Esophagus muscularis mucosa (tissue), 3 donors: ENCODE results near the gene PANK3.

Experiments
- POLR2A ChIP-seq: fragments of 450-650 bp; IDR thresholded peaks from one replicate; pipeline ENCODE4 v1.6.1; 2017; ENCODE audit warnings: antibody characterized with exemption, moderate library complexity, mild to moderate bottlenecking, low read depth
- POLR2AphosphoS5 ChIP-seq, 2 donors: sonication (generic); formaldehyde crosslinking; IDR thresholded peaks; one replicate each; pipeline ENCODE4 v1.6.1; 2017; ENCODE audit warnings: antibody characterized with exemption in 2 of 2
- TF ChIP-seq, protein P1 (sequence below), 3 experiments: fragments of 200-600 bp in 2 of 3; fragments of 450-650 bp in 1 of 3; sonication (generic) in 2 of 3; IDR thresholded peaks; one replicate each; pipeline ENCODE4 v1.5.1; 2017 to 2019; ENCODE audit warnings: antibody characterized with exemption in 3 of 3, mild to moderate bottlenecking in 2 of 3, moderate library complexity in 1 of 3

DNA sequence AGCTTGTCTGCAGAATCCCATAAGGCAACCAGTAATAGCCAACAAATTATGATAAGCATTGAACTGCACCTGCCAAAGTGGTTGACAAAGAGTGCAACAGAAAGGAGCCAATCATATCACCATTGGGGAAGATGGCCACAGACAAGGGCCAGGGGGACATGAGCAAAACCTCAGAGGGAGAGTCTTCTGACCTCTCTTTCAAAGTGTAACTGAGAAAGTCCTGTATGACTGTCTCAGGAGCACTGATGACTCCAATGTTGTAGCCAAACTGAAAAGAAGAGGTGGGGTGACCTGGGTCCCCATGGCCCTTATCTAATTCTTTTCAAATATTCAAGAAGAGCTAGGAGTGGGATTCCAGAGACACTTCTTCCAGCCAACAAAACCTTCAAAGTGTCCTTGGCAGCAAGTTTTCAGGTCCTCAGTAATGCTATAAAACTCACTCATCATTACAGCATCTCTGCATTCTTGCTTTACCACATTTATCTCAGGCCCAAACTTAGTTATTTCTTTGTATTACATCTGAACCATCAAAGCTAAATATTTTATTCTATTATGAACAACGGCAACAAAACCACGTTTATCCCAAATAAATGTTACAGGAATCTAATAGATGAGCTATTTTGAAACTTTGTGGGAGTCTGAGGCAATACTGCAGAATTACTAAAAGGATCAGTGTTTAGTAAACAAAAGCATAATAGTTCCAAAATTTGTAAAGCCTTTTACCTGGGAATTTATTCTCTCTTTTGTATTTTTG lies 25.6 kb downstream of the PANK3 start:
- TF ChIP-seq, protein P1, sequence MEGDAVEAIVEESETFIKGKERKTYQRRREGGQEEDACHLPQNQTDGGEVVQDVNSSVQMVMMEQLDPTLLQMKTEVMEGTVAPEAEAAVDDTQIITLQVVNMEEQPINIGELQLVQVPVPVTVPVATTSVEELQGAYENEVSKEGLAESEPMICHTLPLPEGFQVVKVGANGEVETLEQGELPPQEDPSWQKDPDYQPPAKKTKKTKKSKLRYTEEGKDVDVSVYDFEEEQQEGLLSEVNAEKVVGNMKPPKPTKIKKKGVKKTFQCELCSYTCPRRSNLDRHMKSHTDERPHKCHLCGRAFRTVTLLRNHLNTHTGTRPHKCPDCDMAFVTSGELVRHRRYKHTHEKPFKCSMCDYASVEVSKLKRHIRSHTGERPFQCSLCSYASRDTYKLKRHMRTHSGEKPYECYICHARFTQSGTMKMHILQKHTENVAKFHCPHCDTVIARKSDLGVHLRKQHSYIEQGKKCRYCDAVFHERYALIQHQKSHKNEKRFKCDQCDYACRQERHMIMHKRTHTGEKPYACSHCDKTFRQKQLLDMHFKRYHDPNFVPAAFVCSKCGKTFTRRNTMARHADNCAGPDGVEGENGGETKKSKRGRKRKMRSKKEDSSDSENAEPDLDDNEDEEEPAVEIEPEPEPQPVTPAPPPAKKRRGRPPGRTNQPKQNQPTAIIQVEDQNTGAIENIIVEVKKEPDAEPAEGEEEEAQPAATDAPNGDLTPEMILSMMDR (IDR thresholded peaks at IDR 0.05): no peak
- TF ChIP-seq POLR2AphosphoS5 (IDR thresholded peaks at IDR 0.05): no peak
- TF ChIP-seq POLR2A: no peak
